GM23338 (cell line): Measurements from ENCODE around the gene ZNF766. TPM values are rescaled to one million over a fixed set of nuclear protein-coding genes. Genes with fewer than 3 reads are reported as not detected.
A peak's percentile ranks its signal among the peaks of the same experiment; 100 is the strongest.

Experiments
- ATAC-seq: fragments of 200-7000 bp; cut with Tn5 transposase; 3 replicates; pipeline ENCODE4 v1.9.1; 2020
- DNase-seq: peaks from one replicate; pipeline ENCODE4 v3.0.0-alpha.2; 2015; ENCODE audit warnings: low spot score
- H2AFZ ChIP-seq: fragments of 200-600 bp; sonication (generic); 2 replicates; pipeline ENCODE4 v1.8.0; 2016; ENCODE audit warnings: antibody characterized with exemption, mild to moderate bottlenecking, moderate library complexity
- H3F3A ChIP-seq: fragments of 200-600 bp; sonication (generic); replicated peaks from 2 replicates; pipeline ENCODE4 v1.8.0; 2017; ENCODE audit warnings: antibody characterized with exemption, mixed run types, low read depth
- H3K27ac ChIP-seq: fragments of 200-600 bp; sonication (generic); 2 replicates; pipeline ENCODE4 v1.6.1; 2016; ENCODE audit warnings: low read depth
- H3K27me3 ChIP-seq: fragments of 200-600 bp; sonication (generic); 2 replicates; pipeline ENCODE4 v1.8.0; 2016; ENCODE audit warnings: mild to moderate bottlenecking, mixed run types, moderate library complexity; ENCODE audit not compliant: insufficient read depth
- H3K36me3 ChIP-seq: fragments of 200-600 bp; sonication (generic); 2 replicates; pipeline ENCODE4 v1.8.0; 2016; ENCODE audit warnings: mild to moderate bottlenecking; ENCODE audit not compliant: insufficient read depth
- H3K4me1 ChIP-seq: fragments of 200-600 bp; sonication (generic); 2 replicates; pipeline ENCODE4 v1.8.0; 2016; ENCODE audit warnings: mild to moderate bottlenecking, moderate library complexity; ENCODE audit not compliant: insufficient read depth
- H3K4me2 ChIP-seq: fragments of 200-600 bp; sonication (generic); 2 replicates; pipeline ENCODE4 v1.7.1; 2017; ENCODE audit warnings: mixed run types
- H3K4me3 ChIP-seq: fragments of 200-600 bp; sonication (generic); 2 replicates; pipeline ENCODE4 v1.6.1; 2016; ENCODE audit warnings: mixed run types
- H3K79me2 ChIP-seq: fragments of 200-600 bp; sonication (generic); replicated peaks from 2 replicates; pipeline ENCODE4 v1.8.0; 2017; ENCODE audit warnings: mild to moderate bottlenecking; ENCODE audit not compliant: insufficient read depth
- H3K9me2 ChIP-seq: fragments of 200-600 bp; sonication (generic); 2 replicates; pipeline ENCODE4 v1.8.0; 2017; ENCODE audit not compliant: insufficient read depth
- H4K20me1 ChIP-seq: fragments of 200-600 bp; sonication (generic); replicated peaks from 2 replicates; pipeline ENCODE4 v1.8.0; 2017; ENCODE audit warnings: mild to moderate bottlenecking; ENCODE audit not compliant: insufficient read depth
- H3K27ac Mint-ChIP-seq: 2 replicates; pipeline ENCODE4 v1.8.0; 2020; ENCODE audit warnings: inconsistent platforms, mild to moderate bottlenecking, moderate library complexity, mixed read lengths
- H3K27me3 Mint-ChIP-seq: 3 replicates; pipeline ENCODE4 v1.8.0; 2022; ENCODE audit warnings: low read depth, mild to moderate bottlenecking, moderate library complexity, mixed read lengths, inconsistent platforms; ENCODE audit not compliant: insufficient read depth, poor library complexity
- H3K36me3 Mint-ChIP-seq: 3 replicates; pipeline ENCODE4 v1.8.0; 2021; ENCODE audit warnings: low read depth, mild to moderate bottlenecking, inconsistent platforms, moderate library complexity, mixed read lengths
- H3K4me1 Mint-ChIP-seq: 3 replicates; pipeline ENCODE4 v1.8.0; 2020; ENCODE audit warnings: mild to moderate bottlenecking, inconsistent platforms, mixed read lengths
- H3K4me3 Mint-ChIP-seq: 3 replicates; pipeline ENCODE4 v1.8.0; 2021; ENCODE audit warnings: moderate library complexity, mild to moderate bottlenecking, inconsistent platforms, mixed read lengths
- H3K9me3 Mint-ChIP-seq: 3 replicates; pipeline ENCODE4 v1.8.0; 2020; ENCODE audit warnings: moderate library complexity, mild to moderate bottlenecking, inconsistent platforms, mixed read lengths
- STAT1 ChIP-seq: IDR thresholded peaks from one replicate; pipeline ENCODE4 v1.6.1; 2016; ENCODE audit warnings: antibody characterized with exemption; ENCODE audit not compliant: unreplicated experiment
- polyA plus RNA-seq: library from polyadenylated mRNA; unstranded; fragments of >200 nt; fragmentation: Nextera tagmentation; extraction: Ambion mirVana; gene quantifications from 2 replicates; pipeline ENCODE4 v1.2.1, GENCODE V29; 2016
- total RNA-seq: library from RNA; depleted of rRNA; stranded (reverse); fragments of >200 nt; shearing (Covaris generic); gene quantifications from 2 replicates; pipeline ENCODE4 v1.2.3, GENCODE V29; 2014
- TF ChIP-seq, protein P1 (sequence below): fragments of 250-450 bp; sonication (Bioruptor Pico); IDR thresholded peaks from 2 replicates; pipeline ENCODE4 v1.5.0; 2020; ENCODE audit warnings: mild to moderate bottlenecking, moderate library complexity
- TF ChIP-seq, protein P2 (sequence below), 2 experiments: fragments of 200-600 bp in 1 of 2; sonication (generic) in 1 of 2; conservative IDR thresholded peaks; 2 replicates each; pipeline versions ENCODE4 v1.5.1 to v1.6.1; 2016 to 2017; ENCODE audit warnings: antibody characterized with exemption in 2 of 2, low read depth in 2 of 2, mild to moderate bottlenecking in 2 of 2, moderate library complexity in 1 of 2

The ZNF766 gene
- total and polyA plus RNA-seq, 2 experiments from 2014 or later: 22.1 to 29.3 TPM

DNA sequence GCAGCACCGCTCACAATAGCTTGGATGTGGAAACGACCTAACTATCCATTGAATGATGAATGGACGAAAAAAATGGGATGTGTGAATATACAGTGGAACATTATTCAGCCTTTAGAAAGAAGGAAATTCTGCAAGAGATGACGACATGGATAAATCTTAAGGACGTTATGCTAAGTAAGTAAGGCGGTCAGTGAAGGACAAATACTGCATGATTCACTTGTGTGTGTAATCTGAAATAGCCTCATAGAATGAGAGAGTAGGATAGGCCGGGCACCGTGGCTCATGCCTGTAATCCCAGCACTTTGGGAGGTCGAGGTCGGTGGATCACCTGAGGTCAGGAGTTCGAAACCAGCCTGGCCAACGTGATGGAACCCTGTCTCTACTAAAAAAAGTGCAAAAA, 25.4 kb upstream of the ZNF766 start (continued):
- TF ChIP-seq, protein P1, sequence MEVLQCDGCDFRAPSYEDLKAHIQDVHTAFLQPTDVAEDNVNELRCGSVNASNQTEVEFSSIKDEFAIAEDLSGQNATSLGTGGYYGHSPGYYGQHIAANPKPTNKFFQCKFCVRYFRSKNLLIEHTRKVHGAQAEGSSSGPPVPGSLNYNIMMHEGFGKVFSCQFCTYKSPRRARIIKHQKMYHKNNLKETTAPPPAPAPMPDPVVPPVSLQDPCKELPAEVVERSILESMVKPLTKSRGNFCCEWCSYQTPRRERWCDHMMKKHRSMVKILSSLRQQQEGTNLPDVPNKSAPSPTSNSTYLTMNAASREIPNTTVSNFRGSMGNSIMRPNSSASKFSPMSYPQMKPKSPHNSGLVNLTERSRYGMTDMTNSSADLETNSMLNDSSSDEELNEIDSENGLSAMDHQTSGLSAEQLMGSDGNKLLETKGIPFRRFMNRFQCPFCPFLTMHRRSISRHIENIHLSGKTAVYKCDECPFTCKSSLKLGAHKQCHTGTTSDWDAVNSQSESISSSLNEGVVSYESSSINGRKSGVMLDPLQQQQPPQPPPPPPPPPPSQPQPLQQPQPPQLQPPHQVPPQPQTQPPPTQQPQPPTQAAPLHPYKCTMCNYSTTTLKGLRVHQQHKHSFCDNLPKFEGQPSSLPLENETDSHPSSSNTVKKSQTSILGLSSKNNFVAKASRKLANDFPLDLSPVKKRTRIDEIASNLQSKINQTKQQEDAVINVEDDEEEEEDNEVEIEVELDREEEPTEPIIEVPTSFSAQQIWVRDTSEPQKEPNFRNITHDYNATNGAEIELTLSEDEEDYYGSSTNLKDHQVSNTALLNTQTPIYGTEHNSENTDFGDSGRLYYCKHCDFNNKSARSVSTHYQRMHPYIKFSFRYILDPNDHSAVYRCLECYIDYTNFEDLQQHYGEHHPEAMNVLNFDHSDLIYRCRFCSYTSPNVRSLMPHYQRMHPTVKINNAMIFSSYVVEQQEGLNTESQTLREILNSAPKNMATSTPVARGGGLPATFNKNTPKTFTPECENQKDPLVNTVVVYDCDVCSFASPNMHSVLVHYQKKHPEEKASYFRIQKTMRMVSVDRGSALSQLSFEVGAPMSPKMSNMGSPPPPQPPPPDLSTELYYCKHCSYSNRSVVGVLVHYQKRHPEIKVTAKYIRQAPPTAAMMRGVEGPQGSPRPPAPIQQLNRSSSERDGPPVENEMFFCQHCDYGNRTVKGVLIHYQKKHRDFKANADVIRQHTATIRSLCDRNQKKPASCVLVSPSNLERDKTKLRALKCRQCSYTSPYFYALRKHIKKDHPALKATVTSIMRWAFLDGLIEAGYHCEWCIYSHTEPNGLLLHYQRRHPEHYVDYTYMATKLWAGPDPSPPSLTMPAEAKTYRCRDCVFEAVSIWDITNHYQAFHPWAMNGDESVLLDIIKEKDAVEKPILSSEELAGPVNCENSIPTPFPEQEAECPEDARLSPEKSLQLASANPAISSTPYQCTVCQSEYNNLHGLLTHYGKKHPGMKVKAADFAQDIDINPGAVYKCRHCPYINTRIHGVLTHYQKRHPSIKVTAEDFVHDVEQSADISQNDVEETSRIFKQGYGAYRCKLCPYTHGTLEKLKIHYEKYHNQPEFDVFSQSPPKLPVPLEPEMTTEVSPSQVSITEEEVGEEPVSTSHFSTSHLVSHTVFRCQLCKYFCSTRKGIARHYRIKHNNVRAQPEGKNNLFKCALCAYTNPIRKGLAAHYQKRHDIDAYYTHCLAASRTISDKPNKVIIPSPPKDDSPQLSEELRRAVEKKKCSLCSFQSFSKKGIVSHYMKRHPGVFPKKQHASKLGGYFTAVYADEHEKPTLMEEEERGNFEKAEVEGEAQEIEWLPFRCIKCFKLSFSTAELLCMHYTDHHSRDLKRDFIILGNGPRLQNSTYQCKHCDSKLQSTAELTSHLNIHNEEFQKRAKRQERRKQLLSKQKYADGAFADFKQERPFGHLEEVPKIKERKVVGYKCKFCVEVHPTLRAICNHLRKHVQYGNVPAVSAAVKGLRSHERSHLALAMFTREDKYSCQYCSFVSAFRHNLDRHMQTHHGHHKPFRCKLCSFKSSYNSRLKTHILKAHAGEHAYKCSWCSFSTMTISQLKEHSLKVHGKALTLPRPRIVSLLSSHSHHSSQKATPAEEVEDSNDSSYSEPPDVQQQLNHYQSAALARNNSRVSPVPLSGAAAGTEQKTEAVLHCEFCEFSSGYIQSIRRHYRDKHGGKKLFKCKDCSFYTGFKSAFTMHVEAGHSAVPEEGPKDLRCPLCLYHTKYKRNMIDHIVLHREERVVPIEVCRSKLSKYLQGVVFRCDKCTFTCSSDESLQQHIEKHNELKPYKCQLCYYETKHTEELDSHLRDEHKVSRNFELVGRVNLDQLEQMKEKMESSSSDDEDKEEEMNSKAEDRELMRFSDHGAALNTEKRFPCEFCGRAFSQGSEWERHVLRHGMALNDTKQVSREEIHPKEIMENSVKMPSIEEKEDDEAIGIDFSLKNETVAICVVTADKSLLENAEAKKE (CRISPR knock-in tag): no peak

DNA sequence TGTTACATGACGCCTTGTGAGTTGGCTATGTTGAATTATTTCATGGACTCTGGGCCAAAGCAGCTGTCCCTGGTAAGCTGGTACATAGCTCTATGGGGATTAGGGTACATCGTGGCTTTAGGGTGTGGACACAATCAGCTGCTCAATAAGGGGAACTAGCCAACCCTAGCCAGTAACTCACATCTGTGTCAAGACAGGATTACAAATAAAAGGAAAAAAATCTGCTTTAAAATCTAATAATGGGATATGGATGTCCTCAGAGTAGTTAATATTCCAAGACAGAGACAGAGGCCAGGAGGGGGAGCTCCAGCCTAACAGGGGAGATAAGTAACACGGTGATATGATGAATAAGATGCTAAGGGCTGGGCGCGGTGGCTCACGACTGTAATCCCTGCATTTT, 21.1 kb upstream of the ZNF766 start:
- H3K4me3 Mint-ChIP-seq: no peak overlapping the region
- Histone ChIP-seq H3K4me1 (no peaks in the 10 kb centered on the region), H3K4me3 (no peak overlapping the region), H3K9me2 (no peaks in the 10 kb centered on the region), H3K4me2 (no peak overlapping the region), H2AFZ (no peak overlapping the region), H3K27ac (no peak overlapping the region), H3K79me2 (no peaks in the 10 kb centered on the region), H3F3A (no peaks in the 10 kb centered on the region), H4K20me1 (no peaks in the 10 kb centered on the region), H3K36me3 (no peaks in the 10 kb centered on the region), H3K27me3 (no peaks in the 10 kb centered on the region)
- no peak overlapping the region for H3K27ac Mint-ChIP-seq
- peak; percentile 88 for ATAC-seq
- TF ChIP-seq, protein P2, sequence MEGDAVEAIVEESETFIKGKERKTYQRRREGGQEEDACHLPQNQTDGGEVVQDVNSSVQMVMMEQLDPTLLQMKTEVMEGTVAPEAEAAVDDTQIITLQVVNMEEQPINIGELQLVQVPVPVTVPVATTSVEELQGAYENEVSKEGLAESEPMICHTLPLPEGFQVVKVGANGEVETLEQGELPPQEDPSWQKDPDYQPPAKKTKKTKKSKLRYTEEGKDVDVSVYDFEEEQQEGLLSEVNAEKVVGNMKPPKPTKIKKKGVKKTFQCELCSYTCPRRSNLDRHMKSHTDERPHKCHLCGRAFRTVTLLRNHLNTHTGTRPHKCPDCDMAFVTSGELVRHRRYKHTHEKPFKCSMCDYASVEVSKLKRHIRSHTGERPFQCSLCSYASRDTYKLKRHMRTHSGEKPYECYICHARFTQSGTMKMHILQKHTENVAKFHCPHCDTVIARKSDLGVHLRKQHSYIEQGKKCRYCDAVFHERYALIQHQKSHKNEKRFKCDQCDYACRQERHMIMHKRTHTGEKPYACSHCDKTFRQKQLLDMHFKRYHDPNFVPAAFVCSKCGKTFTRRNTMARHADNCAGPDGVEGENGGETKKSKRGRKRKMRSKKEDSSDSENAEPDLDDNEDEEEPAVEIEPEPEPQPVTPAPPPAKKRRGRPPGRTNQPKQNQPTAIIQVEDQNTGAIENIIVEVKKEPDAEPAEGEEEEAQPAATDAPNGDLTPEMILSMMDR (conservative IDR thresholded peaks at IDR 0.05; ENCODE audit: low read depth in 2 of 2): peak; percentile 70 to 86
- no peak for TF ChIP-seq STAT1
- no peaks in the 10 kb centered on the region for H3K27me3 Mint-ChIP-seq
- DNase-seq: peak; percentile 83
- H3K9me3 Mint-ChIP-seq: peaks cover 29% of the 10 kb centered on the region
- no peaks in the 10 kb centered on the region; the same call in none of the 3 replicates for H3K36me3 Mint-ChIP-seq
- H3K4me1 Mint-ChIP-seq: no peaks in the 10 kb centered on the region
